ENCODE data around the gene FAM210B. TPM values are rescaled to one million over a fixed set of nuclear protein-coding genes. Genes with fewer than 3 reads are reported as not detected.

The FAM210B gene
- total RNA-seq, 2 donors from 2014 or later: 2.2 to 3.6 TPM

DNA sequence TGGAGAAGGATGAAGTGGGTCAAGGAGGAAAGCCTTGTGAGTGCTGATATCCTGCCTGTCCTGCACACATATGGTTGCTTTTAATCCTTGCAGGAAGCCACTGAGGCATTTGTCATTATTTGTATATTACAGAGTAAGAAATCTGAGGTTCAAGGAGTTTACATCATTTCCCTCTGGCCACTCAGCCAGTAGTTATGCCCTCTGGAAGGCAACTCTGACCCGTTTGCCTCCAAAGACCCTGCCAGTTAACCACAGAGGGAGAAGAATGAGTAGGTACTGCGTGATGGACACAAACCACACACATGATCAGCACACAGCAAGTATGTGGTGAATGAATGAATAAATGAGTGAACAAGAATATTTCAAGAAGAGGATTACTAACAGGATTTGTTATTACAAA, 7.9 kb upstream of the FAM210B start:
- no peak overlapping the region for H3K4me3 Mint-ChIP-seq
- no peak for ATAC-seq (replicated peaks)
- H3K27ac Mint-ChIP-seq: no peak overlapping the region

GRCh38 chr20:56352345-56353055, 6.3 kb upstream of the FAM210B start:
- Mint-ChIP-seq H3K4me3 (no peak overlapping the region), H3K9me3 (no peaks in the 10 kb centered on the region)

More for the DNA sequence above, 7.9 kb upstream of the FAM210B start:
- Mint-ChIP-seq H3K9me3 (no peaks in the 10 kb centered on the region), H3K27me3 (peaks cover 10% of the 10 kb centered on the region), H3K4me1 (no peaks in the 10 kb centered on the region), H3K36me3 (ENCODE audit: low read depth) (no peaks in the 10 kb centered on the region)

GRCh38 chr20:56353356-56353755, 5.4 kb upstream of the FAM210B start:
- H3K4me1 Mint-ChIP-seq: no peaks in the 10 kb centered on the region
- H3K4me3 Mint-ChIP-seq: no peak overlapping the region
- H3K36me3 Mint-ChIP-seq (ENCODE audit: low read depth): no peaks in the 10 kb centered on the region
- no peak for ATAC-seq (replicated peaks)
- H3K27ac Mint-ChIP-seq: no peak overlapping the region
- peaks cover 7% of the 10 kb centered on the region for H3K27me3 Mint-ChIP-seq
- no peaks in the 10 kb centered on the region for H3K9me3 Mint-ChIP-seq

More at GRCh38 chr20:56352345-56353055, 6.3 kb upstream of the FAM210B start:
- ATAC-seq (replicated peaks): no peak
- Mint-ChIP-seq H3K27ac (no peak overlapping the region), H3K27me3 (peaks cover 7% of the 10 kb centered on the region), H3K4me1 (no peaks in the 10 kb centered on the region), H3K36me3 (ENCODE audit: low read depth) (no peaks in the 10 kb centered on the region)

DNA sequence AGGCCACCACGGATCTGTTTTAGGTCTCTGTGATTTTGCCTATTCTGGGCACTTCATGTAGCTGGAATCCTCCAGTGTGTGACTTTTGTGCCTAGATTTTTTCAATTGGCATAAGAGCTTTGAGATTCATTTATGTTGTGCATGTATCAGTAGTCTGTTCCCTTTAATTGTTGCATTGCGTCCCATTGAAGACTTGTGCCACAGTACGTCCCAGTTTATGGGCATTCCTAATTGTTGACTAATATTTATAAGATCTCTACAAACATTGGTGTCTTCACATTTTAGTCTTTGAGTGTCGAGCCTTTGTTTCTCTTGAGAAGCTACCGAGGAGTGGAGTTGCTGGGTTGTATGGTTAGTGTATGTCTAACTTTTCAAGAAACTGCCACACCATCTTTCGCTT, 704 bp upstream of the FAM210B start:
- Mint-ChIP-seq H3K27me3 (peaks cover 3% of the 10 kb centered on the region), H3K36me3 (ENCODE audit: low read depth) (no peaks in the 10 kb centered on the region), H3K9me3 (no peaks in the 10 kb centered on the region), H3K4me3 (peak overlapping the region; percentile 57), H3K4me1 (peaks cover 5% of the 10 kb centered on the region), H3K27ac (no peak overlapping the region)
- no peak for ATAC-seq (replicated peaks)

DNA sequence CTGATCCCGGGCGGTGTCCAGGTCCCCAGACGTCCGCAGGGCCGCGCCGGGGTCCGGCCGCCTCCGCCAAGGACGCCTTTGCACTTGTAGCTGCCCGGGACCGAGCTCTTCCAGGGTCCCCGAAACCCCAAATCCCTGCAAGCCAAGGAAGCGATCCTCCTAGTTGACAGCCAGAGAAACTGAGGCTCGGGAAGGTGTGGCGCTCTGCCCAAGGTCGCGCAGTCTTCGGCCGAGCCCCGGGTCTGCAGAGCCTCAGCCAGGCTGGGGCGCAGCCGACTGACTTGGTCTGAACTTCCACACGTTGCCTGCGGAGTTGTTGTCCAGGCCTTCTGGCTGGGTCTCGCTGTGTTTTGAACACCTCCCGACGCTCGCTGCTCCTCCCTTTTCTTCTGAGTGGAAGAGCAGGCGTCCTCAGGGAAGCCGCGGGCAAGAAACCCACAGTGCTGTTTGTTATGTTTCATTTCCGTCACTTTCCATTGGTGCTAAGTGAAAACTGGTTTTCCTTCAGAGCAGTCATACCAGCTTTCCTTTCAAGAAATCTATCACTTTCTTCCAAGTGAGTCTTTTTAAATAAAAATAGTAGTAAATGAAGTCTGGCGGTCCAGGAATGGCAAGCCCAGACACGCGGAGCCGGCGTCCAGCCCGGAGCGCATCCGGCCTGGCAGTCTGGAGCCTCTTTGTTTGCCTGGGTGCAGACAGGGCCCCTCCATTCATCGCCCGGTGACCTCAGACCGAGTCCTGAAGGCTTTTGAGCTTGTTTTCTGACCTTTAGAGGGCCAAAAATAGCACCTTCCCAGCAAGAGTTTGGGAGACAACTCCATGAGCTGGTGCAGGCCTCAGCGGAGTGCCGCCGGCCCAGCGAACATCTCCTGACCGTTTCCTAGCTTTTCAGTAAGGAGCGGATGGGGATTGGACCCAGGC, 698 bp downstream of the FAM210B start:
- H3K27ac Mint-ChIP-seq: peak overlapping the region; percentile 80
- H3K4me3 Mint-ChIP-seq: peak overlapping the region; percentile 84
- H3K27me3 Mint-ChIP-seq: no peaks in the 10 kb centered on the region
- H3K36me3 Mint-ChIP-seq (ENCODE audit: low read depth): no peaks in the 10 kb centered on the region
- peak; percentile 33 for ATAC-seq (replicated peaks)
- peaks cover 5% of the 10 kb centered on the region for H3K4me1 Mint-ChIP-seq
- no peaks in the 10 kb centered on the region for H3K9me3 Mint-ChIP-seq

DNA sequence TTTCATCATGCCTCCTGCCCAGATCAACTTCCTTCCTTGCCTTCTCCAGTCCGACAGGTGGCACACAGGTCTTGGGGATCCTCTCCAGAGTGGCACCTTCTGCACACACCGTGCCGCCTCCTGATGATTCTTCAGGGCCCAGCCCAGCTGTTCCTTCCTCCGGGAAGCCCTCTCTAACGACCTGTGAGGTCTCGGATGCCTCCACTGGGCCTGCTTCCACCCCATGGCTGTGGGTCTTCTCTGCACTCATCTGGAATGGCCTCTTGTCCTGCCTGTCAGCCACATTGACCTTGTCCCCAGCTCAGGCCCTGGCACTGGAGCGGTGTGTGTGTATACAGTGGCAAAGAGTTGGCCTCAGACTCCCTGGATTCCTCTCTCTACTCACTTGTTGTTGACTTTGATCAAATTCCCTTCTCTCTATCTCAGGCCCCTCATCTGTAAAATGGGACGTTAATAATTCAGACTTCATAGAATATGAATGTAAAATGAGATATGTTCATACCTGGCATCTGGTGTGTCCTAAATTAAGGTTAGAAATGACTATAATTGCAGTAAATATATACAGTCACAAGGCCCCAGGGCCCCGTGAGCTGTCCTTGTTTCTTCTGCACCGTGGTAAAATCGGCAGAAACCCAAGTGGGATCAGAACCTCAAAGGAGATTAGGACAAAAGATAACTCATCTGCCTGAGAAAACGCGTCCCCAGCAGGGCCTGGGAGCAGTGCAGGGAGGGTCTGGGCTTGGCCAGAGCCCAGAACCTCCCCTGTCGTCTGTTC, 1.5 kb downstream of the FAM210B start:
- Mint-ChIP-seq H3K4me1 (peaks cover 5% of the 10 kb centered on the region), H3K9me3 (no peaks in the 10 kb centered on the region), H3K27me3 (no peaks in the 10 kb centered on the region), H3K4me3 (peak overlapping the region; percentile 84), H3K36me3 (ENCODE audit: low read depth) (no peaks in the 10 kb centered on the region), H3K27ac (no peak overlapping the region)
- ATAC-seq (replicated peaks): no peak

- Mint-ChIP-seq H3K9me3 (no peaks in the 10 kb centered on the region), H3K36me3 (ENCODE audit: low read depth) (peaks cover 4% of the 10 kb centered on the region)
Observed at GRCh38 chr20:56360908-56361205, 2.1 kb downstream of the FAM210B start.

DNA sequence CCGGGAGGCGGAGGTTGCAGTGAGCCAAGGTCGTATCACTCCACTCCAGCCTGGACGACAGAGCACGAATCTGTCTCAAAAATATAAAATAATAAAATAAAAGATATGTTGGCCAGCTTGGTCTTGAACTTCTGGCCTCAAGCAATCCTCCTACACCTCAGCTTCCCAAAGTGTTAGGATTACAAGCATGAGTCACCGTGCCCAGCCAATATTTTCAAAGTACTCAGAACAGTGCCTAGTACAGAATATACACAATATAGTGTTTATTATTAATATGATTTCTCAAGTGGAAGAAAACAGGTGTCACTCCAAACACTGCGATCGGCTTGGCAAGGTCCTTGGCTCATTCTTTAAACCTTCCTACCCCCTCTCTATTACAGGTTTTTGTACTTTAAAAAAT, 3.1 kb downstream of the FAM210B start:
- no peak overlapping the region for H3K27ac Mint-ChIP-seq
- peaks cover 14% of the 10 kb centered on the region for H3K36me3 Mint-ChIP-seq (ENCODE audit: low read depth)
- H3K4me1 Mint-ChIP-seq: peaks cover 5% of the 10 kb centered on the region
- no peak overlapping the region for H3K4me3 Mint-ChIP-seq
- H3K27me3 Mint-ChIP-seq: no peaks in the 10 kb centered on the region
- no peaks in the 10 kb centered on the region for H3K9me3 Mint-ChIP-seq
- no peak for ATAC-seq (replicated peaks)

More at GRCh38 chr20:56360908-56361205, 2.1 kb downstream of the FAM210B start:
- H3K4me1 Mint-ChIP-seq: peaks cover 5% of the 10 kb centered on the region
- H3K4me3 Mint-ChIP-seq: no peak overlapping the region
- H3K27me3 Mint-ChIP-seq: no peaks in the 10 kb centered on the region
- H3K27ac Mint-ChIP-seq: no peak overlapping the region
- no peak for ATAC-seq (replicated peaks)

DNA sequence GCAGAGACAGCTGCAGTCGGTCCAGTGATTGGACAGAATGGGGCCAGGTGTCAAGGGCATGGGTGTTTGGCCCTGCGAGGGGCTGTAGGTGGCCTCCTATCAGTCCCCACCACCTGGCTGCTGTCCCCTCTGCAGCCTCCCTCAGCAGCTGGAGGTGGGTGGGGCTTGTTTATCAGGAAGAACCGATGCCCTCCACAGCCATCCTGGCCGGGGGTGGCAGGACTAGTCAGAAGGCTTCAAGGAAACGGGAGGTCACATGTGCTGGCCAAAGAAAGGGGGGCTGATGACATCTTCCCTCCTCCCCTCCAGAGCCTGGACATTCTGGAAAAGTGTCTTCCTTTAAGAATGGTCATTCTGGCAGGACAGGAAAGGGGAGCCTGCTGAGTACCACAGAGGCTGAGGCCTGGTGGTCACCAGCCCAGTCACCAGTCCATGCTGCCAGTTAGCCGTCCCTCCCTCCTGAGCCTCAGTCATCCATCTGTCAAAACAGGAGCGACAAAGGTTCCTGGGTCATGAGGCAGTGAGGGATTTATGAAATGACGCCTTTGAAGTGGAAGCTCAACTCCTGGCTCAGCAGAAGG, 4.1 kb downstream of the FAM210B start:
- peaks cover 24% of the 10 kb centered on the region for H3K36me3 Mint-ChIP-seq (ENCODE audit: low read depth)
- no peak for ATAC-seq (replicated peaks)
- no peaks in the 10 kb centered on the region for H3K27me3 Mint-ChIP-seq
- H3K9me3 Mint-ChIP-seq: no peaks in the 10 kb centered on the region
- no peak overlapping the region for H3K27ac Mint-ChIP-seq
- H3K4me3 Mint-ChIP-seq: no peak overlapping the region
- peaks cover 5% of the 10 kb centered on the region for H3K4me1 Mint-ChIP-seq

DNA sequence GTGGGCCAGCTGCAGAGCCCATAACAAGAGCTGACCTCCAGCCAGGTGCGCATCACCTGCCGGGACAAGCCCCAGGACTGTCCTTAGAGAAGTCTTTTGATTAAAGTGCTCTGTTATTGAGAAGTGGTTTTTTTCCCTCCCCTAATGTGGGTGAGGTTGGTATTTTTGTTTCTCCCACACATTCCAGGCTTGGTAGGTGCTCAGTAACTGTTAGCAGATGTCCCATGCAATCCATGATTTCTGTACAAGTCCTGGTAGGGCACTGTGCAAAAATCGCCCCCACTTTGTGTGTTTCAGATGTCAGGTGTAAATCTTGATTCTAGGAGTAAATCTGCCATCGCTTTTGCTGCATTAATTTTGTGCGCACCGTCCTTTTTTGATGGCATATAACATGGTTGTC, 4.7 kb downstream of the FAM210B start:
- peaks cover 5% of the 10 kb centered on the region for H3K4me1 Mint-ChIP-seq
- no peak overlapping the region for H3K4me3 Mint-ChIP-seq
- no peaks in the 10 kb centered on the region for H3K9me3 Mint-ChIP-seq
- H3K36me3 Mint-ChIP-seq (ENCODE audit: low read depth): peaks cover 30% of the 10 kb centered on the region
- no peaks in the 10 kb centered on the region for H3K27me3 Mint-ChIP-seq
- no peak overlapping the region for H3K27ac Mint-ChIP-seq
- ATAC-seq (replicated peaks): no peak

DNA sequence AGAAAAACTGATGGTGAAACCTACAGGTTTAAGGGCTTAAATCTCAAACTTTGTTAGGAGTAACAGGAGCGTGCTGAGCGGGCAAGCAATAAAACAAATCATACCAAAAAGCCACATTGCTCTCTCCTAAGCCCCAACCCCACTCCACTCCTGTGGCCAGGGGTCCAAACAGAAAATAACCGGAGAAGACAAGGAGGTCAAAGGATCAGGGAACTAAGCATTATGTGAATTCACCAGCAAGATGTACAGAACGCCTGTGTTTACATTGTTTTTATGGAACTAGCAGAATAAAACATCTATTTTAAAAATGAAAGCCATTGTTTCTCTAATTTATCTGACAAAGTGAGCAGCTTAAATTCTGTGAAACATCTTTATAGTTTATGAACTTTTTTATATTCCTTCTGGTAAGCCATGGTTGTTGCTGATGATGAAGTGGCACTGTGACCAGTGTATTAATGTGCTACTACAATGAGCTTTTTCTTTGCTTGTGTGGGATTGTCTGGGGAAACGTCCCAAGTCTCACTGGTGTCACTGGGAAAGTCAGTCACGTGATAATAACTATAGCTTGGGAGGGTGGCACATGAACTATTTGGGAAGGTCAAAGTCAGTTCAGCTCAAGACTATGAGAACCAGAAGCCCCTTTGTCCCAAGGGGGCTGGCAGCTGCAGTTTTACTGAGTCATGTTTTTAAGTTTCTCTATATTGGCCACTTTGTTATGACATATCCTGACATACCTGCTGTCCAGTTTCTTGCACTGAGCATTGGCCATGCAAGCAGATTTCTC, 9.8 kb downstream of the FAM210B start:
- Mint-ChIP-seq H3K36me3 (ENCODE audit: low read depth) (peaks cover 67% of the 10 kb centered on the region), H3K4me1 (peaks cover 6% of the 10 kb centered on the region), H3K27ac (no peak overlapping the region), H3K27me3 (no peaks in the 10 kb centered on the region), H3K4me3 (no peak overlapping the region), H3K9me3 (no peaks in the 10 kb centered on the region)
- no peak for ATAC-seq (replicated peaks)

- H3K27me3 Mint-ChIP-seq: no peaks in the 10 kb centered on the region
- no peak overlapping the region for H3K27ac Mint-ChIP-seq
- no peaks in the 10 kb centered on the region for H3K9me3 Mint-ChIP-seq
- peaks cover 73% of the 10 kb centered on the region for H3K36me3 Mint-ChIP-seq (ENCODE audit: low read depth)
- H3K4me1 Mint-ChIP-seq: peaks cover 6% of the 10 kb centered on the region
- H3K4me3 Mint-ChIP-seq: no peak overlapping the region
- no peak for ATAC-seq (replicated peaks)
Observed at GRCh38 chr20:56369179-56369578, 10.4 kb downstream of the FAM210B start.

DNA sequence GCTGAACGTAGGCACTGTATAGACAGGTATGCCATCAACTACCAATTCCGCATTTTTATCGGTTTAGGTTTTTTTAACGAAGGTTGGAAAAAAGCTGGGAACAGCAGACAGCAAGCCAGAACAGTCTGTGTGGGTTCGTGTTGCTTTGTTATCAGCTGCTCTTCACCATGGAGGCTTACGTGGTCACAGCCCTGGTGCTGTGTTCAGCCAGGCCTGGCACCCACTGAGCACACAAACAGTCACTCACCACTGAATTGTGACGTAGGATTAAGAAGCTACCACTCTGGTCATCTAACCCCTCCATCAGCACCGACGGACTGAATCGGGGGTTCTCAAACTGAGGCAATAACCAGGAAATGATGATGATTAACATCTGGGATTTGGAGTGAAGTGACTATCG, 13.2 kb downstream of the FAM210B start:
- ATAC-seq (replicated peaks): no peak
- Mint-ChIP-seq H3K4me3 (no peak overlapping the region), H3K36me3 (ENCODE audit: low read depth) (peaks cover 79% of the 10 kb centered on the region), H3K27ac (no peak overlapping the region), H3K27me3 (no peaks in the 10 kb centered on the region), H3K9me3 (no peaks in the 10 kb centered on the region), H3K4me1 (peaks cover 6% of the 10 kb centered on the region)

DNA sequence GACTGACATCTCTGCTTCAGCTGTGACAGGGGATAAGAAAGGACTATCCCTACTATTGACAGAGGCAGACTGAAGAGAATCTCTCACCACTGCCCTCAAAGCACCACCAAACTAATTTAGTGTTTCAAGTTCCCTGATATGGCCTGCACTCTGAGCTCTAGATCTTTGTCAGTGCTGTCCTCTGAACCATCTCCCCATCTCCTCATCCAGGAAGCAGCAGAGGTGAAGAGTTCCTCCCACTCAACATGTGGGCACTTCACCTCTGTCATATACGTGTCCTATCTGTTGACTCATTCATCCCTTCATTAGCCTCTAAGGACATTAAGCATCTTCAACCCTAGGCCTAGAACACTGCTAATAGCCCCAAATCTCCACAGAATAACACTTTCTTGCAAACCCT, 14.1 kb downstream of the FAM210B start:
- peak overlapping the region; percentile 8 for H3K27ac Mint-ChIP-seq
- no peaks in the 10 kb centered on the region for H3K9me3 Mint-ChIP-seq
- peaks cover 78% of the 10 kb centered on the region for H3K36me3 Mint-ChIP-seq (ENCODE audit: low read depth)
- peak; percentile 85 for ATAC-seq (replicated peaks)
- no peaks in the 10 kb centered on the region for H3K27me3 Mint-ChIP-seq
- no peak overlapping the region for H3K4me3 Mint-ChIP-seq
- peaks cover 6% of the 10 kb centered on the region for H3K4me1 Mint-ChIP-seq
